T-cell (primary cell): Measurements from ENCODE around the gene TMEFF1. TPM values are rescaled to one million over a fixed set of nuclear protein-coding genes. Genes with fewer than 3 reads are reported as not detected.
"Not testable (repeated sequence)": the region's sequence is repeated elsewhere in the genome, so short reads cannot be mapped to it uniquely, and the experiment has no call there.

Experiments
- ATAC-seq, 4 experiments: fragments of 200-7000 bp in 3 of 4; fragments of 150-1000 bp in 1 of 4; cut with Tn5 transposase; replicated peaks in 1 of 4; 1 replicate in 3 of 4; 2 replicates in 1 of 4; pipeline ENCODE4 v1.10.0; 2021; ENCODE audit warnings: moderate library complexity in 3 of 4, mild to moderate bottlenecking in 2 of 4, moderate number of reproducible peaks in 1 of 4
- CTCF ChIA-PET, 2 donors: fragments of 300-600 bp; sonication (Branson Sonifier 250); formaldehyde crosslinking; loops; one replicate each; lab custom pipeline; 2022; ENCODE audit warnings: antibody characterized with exemption in 2 of 2; lab: Charles Lee
- POLR2A ChIA-PET, 2 donors: fragments of 300-600 bp; sonication (Branson Sonifier 250); formaldehyde crosslinking; loops; one replicate each; lab custom pipeline; 2022; ENCODE audit warnings: antibody characterized with exemption in 2 of 2; lab: Charles Lee
- DNase-seq, 35 experiments: peaks; one replicate each; pipeline versions ENCODE4 v3.0.0 to v3.0.0-alpha.2; 2013 to 2023
- H3K27ac ChIP-seq: one replicate; pipeline ENCODE4 v1.5.1; 2013; ENCODE audit warnings: low read length
- H3K27me3 ChIP-seq, 2 experiments: replicated peaks in 1 of 2; 1 replicate in 1 of 2; 2 replicates in 1 of 2; pipeline versions ENCODE4 v1.6.1 to v1.7.0; 2013; ENCODE audit warnings: low read length in 1 of 2, mixed read lengths in 1 of 2; ENCODE audit not compliant: control insufficient read depth in 2 of 2, insufficient read depth in 2 of 2; ENCODE audit errors: extremely low read depth in 1 of 2
- H3K36me3 ChIP-seq, 2 donors: 1 replicate in 1 of 2; 2 replicates in 1 of 2; pipeline versions ENCODE4 v1.6.1 to v1.7.0; 2013; ENCODE audit warnings: low read length in 1 of 2; ENCODE audit not compliant: control insufficient read depth in 2 of 2, insufficient read depth in 1 of 2; ENCODE audit errors: extremely low read depth in 1 of 2
- H3K4me1 ChIP-seq, 2 experiments: 1 replicate in 1 of 2; 2 replicates in 1 of 2; pipeline versions ENCODE4 v1.6.1 to v1.7.0; 2013; ENCODE audit warnings: low read length in 2 of 2, mixed read lengths in 1 of 2; ENCODE audit not compliant: insufficient read depth in 2 of 2, control insufficient read depth in 1 of 2; ENCODE audit errors: extremely low read depth in 1 of 2
- H3K4me3 ChIP-seq, 2 donors: 1 replicate in 1 of 2; 2 replicates in 1 of 2; pipeline versions ENCODE4 v1.5.1 to v1.7.0; 2013; ENCODE audit warnings: mild to moderate bottlenecking in 2 of 2, low read length in 1 of 2, moderate library complexity in 1 of 2; ENCODE audit not compliant: control insufficient read depth in 1 of 2; ENCODE audit errors: extremely low read depth in 1 of 2
- H3K9me3 ChIP-seq: 2 replicates; pipeline ENCODE4 v1.7.0; 2013
- H3K27ac Mint-ChIP-seq, 2 donors: one replicate each; pipeline ENCODE4 v1.8.0; 2020 to 2021; ENCODE audit warnings: mild to moderate bottlenecking in 2 of 2, mixed read lengths in 2 of 2
- H3K27me3 Mint-ChIP-seq, 2 donors: one replicate each; pipeline ENCODE4 v1.8.0; 2021 to 2022; ENCODE audit warnings: mixed read lengths in 2 of 2
- H3K36me3 Mint-ChIP-seq: one replicate; pipeline ENCODE4 v1.8.0; 2021; ENCODE audit warnings: mixed read lengths
- H3K4me1 Mint-ChIP-seq, 3 donors: one replicate each; pipeline ENCODE4 v1.8.0; 2020 to 2022; ENCODE audit warnings: mixed read lengths in 3 of 3, mild to moderate bottlenecking in 1 of 3
- H3K4me3 Mint-ChIP-seq, 3 donors: one replicate each; pipeline ENCODE4 v1.8.0; 2020 to 2022; ENCODE audit warnings: mild to moderate bottlenecking in 3 of 3, mixed read lengths in 3 of 3, moderate library complexity in 3 of 3
- H3K9me3 Mint-ChIP-seq, 3 donors: one replicate each; pipeline ENCODE4 v1.8.0; 2020 to 2022; ENCODE audit warnings: mixed read lengths in 3 of 3
- WGBS: methylation state at CpG from one replicate; pipeline ENCODE4 v1.1.5; 2013; ENCODE audit warnings: missing lambda C conversion rate; ENCODE audit not compliant: insufficient coverage; 5-methylcytosine and 5-hydroxymethylcytosine counted together
- total RNA-seq, 35 experiments: library from RNA in 6 of 35; stranded (reverse) in 6 of 35; fragments of 120-200 nt in 1 of 35; gene quantifications; one replicate each; pipeline versions ENCODE4 v1.2.1 to v1.2.4 and lab custom pipeline; 2013 to 2026

TMEFF1 gene
- total RNA-seq, 5 donors from 2014 or later (not counting 1 experiment from before 2014, with no cell fraction given), result 0.22 to 0.26 TPM; not detected in 3

GRCh38 chr9:100527180-100527794 is 54.3 kb downstream of the TMEFF1 start:
- H3K4me3 ChIP-seq, H3K4me3 Mint-ChIP-seq, H3K27ac ChIP-seq, POLR2A ChIA-PET, H3K9me3 Mint-ChIP-seq, H3K27me3 ChIP-seq, H3K27me3 Mint-ChIP-seq, H3K36me3 Mint-ChIP-seq, H3K36me3 ChIP-seq, ATAC-seq, H3K4me1 ChIP-seq, H3K9me3 ChIP-seq, H3K27ac Mint-ChIP-seq, H3K4me1 Mint-ChIP-seq, DNase-seq: not testable (repeated sequence)
- CTCF ChIA-PET, result interaction anchor here in 1 of 2 donors (0.6 kb wide), 1 partner anchor 10 kb away, joined by 4 read pairs; no protein-coding TSS in a partner anchor
- WGBS, result 89% methylated on average over 12 of the region's 30 CpGs

DNA sequence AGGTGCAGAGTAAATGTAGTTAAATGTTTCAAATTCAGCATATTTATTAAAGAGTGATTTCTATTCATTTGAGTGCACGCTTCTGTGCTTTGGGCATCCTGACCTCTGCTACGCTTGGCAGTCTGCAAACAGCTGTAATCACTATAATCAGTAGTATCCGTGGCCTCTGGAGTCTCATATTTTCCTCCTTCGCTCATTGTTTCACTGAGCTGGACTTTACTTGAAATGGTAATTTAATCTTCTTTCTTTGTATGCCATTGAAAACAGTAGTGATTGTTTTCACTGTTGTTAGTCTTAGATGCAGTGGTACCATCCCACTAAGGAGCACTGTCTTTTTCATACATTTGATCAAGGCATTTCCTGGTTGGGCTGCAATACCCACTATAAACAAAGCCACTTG is 61.5 kb downstream of the TMEFF1 start:
- H3K27me3 ChIP-seq, result no peaks in the 10 kb centered on the region
- no peaks in the 10 kb centered on the region for H3K36me3 ChIP-seq
- WGBS, result 89% methylated on average over 3 of the region's 4 CpGs
- Mint-ChIP-seq H3K36me3 (no peaks in the 10 kb centered on the region), H3K4me1 (no peaks in the 10 kb centered on the region), H3K9me3 (no peaks in the 10 kb centered on the region), H3K4me3 (no peak overlapping the region), H3K27ac (no peak overlapping the region), H3K27me3 (no peaks in the 10 kb centered on the region)
- H3K4me3 ChIP-seq, result no peak overlapping the region
- ATAC-seq, result no peak
- DNase-seq, result no peak
- no peaks in the 10 kb centered on the region for H3K9me3 ChIP-seq
- no peak overlapping the region for H3K27ac ChIP-seq
- ChIA-PET POLR2A (no interaction called here), CTCF (no interaction called here)
- H3K4me1 ChIP-seq, result no peaks in the 10 kb centered on the region

GRCh38 chr9:100540327-100540726 is 67.4 kb downstream of the TMEFF1 start:
- Histone ChIP-seq H3K36me3 (no peaks in the 10 kb centered on the region), H3K9me3 (no peaks in the 10 kb centered on the region), H3K27ac (no peak overlapping the region), H3K4me3 (no peak overlapping the region), H3K27me3 (no peaks in the 10 kb centered on the region), H3K4me1 (no peaks in the 10 kb centered on the region)
- H3K27me3 Mint-ChIP-seq, result no peaks in the 10 kb centered on the region
- H3K27ac Mint-ChIP-seq, result no peak overlapping the region
- ChIA-PET POLR2A (no interaction called here), CTCF (interaction anchor here in 1 of 2 donors (0.6 kb wide), 1 partner anchor 14 kb away, joined by 3 read pairs; no protein-coding TSS in a partner anchor)
- no peak overlapping the region for H3K4me3 Mint-ChIP-seq
- H3K4me1 Mint-ChIP-seq, result no peaks in the 10 kb centered on the region
- 91% methylated on average over 5 of the region's 12 CpGs for WGBS
- no peak for ATAC-seq
- H3K9me3 Mint-ChIP-seq, result no peaks in the 10 kb centered on the region
- peaks cover 8% of the 10 kb centered on the region for H3K36me3 Mint-ChIP-seq
- no peak for DNase-seq

DNA sequence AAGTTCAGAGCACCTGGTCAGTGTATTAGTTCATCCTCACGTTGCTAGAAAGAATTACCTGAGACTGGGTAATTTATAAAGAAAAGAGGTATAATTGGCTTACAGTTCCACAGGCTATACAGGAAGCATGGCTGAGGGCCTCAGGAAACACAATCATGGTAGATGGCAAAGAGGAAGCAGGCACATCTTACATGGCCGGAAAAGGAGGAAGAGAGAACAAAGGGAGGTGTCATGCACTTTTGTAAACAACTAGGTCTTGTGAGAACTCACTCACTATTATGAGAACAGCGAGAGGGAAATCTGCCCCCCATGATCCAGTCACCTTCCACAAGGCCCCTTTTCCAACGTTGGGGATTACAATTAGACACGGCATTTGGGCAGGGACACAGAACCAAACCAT is 76.1 kb downstream of the TMEFF1 start:
- Histone ChIP-seq H3K27me3 (no peaks in the 10 kb centered on the region), H3K4me3 (no peak overlapping the region), H3K36me3 (no peaks in the 10 kb centered on the region), H3K27ac (no peak overlapping the region), H3K4me1 (no peaks in the 10 kb centered on the region), H3K9me3 (no peaks in the 10 kb centered on the region)
- Mint-ChIP-seq H3K4me3 (no peak overlapping the region), H3K27ac (no peak overlapping the region), H3K27me3 (no peaks in the 10 kb centered on the region), H3K9me3 (peaks cover 3 to 6% (median 6%) of the 10 kb centered on the region in 3 donors), H3K4me1 (no peaks in the 10 kb centered on the region), H3K36me3 (peaks cover 18% of the 10 kb centered on the region)
- ATAC-seq (no peak), DNase-seq (no peak)
- no CpG with 5 or more reads among the region's 5 CpGs for WGBS
- CTCF ChIA-PET, result no interaction called here
- POLR2A ChIA-PET, result no interaction called here

DNA sequence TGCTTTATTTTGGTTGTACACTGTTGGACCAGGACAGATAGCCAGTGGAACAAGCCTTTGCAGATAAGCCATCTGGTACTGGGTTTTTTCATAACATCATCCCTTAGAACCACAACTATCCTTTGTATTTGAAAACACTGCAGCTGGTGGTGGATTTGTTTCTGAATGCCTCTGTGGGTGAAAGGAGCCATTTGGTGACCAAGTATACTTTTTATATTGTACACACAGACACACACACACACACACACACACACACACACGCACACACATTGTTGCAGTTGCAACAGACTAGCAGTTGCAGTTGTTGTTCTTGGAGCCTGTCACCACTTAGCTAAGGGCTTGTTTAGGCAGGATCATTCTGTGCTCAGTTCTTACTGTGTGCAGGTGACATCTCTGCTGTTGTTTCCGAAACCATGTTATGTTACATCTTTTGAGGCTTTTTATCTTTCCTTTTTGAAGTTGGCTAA is 82.0 kb downstream of the TMEFF1 start:
- H3K27ac Mint-ChIP-seq, result no peak overlapping the region
- H3K4me1 Mint-ChIP-seq, result no peaks in the 10 kb centered on the region
- DNase-seq (no peak), ATAC-seq (no peak)
- Histone ChIP-seq H3K27me3 (no peaks in the 10 kb centered on the region), H3K27ac (no peak overlapping the region), H3K36me3 (no peaks in the 10 kb centered on the region), H3K9me3 (no peaks in the 10 kb centered on the region), H3K4me3 (no peak overlapping the region), H3K4me1 (no peaks in the 10 kb centered on the region)
- POLR2A ChIA-PET, result no interaction called here
- no peaks in the 10 kb centered on the region for H3K27me3 Mint-ChIP-seq
- no peak overlapping the region for H3K4me3 Mint-ChIP-seq
- peaks cover 5% of the 10 kb centered on the region for H3K36me3 Mint-ChIP-seq
- WGBS, result 0% methylated on average over 1 of the region's 2 CpGs
- H3K9me3 Mint-ChIP-seq, result no peaks in the 10 kb centered on the region
- CTCF ChIA-PET, result interaction anchor here in 1 of 2 donors (0.6 kb wide), 1 partner anchor 15 kb away, joined by 3 read pairs; no protein-coding TSS in a partner anchor

DNA sequence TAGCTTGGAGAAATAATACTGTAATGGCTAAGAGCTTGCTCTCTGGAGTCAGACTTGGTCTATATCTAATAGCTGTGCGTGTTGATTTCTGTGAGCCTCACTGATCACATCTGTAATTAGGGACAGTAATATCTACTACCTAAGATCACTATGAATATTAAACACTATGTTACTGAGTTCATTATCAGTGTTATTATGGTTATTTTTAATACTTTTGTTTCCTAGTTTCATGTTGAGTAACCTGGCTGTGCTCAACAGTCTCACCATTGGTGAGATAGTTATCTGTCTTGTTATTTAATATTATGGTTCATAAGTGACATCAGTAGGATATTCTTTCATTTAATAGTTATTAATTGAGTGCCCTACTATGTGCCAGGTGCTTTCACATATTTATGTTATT is 82.5 kb downstream of the TMEFF1 start:
- Mint-ChIP-seq H3K9me3 (no peaks in the 10 kb centered on the region), H3K27ac (no peak overlapping the region), H3K4me1 (no peaks in the 10 kb centered on the region), H3K27me3 (no peaks in the 10 kb centered on the region), H3K36me3 (peaks cover 3% of the 10 kb centered on the region), H3K4me3 (no peak overlapping the region)
- no peak for DNase-seq
- ChIA-PET POLR2A (interaction anchor here in 1 of 2 donors (0.6 kb wide), 1 partner anchor 149 kb away, joined by 3 read pairs; no protein-coding TSS in a partner anchor), CTCF (no interaction called here)
- no peaks in the 10 kb centered on the region for H3K36me3 ChIP-seq
- H3K4me1 ChIP-seq, result no peaks in the 10 kb centered on the region
- no peaks in the 10 kb centered on the region for H3K27me3 ChIP-seq
- no peak overlapping the region for H3K27ac ChIP-seq
- ATAC-seq, result no peak
- no peaks in the 10 kb centered on the region for H3K9me3 ChIP-seq
- H3K4me3 ChIP-seq, result no peak overlapping the region
- no CpG with 5 or more reads among the region's 1 CpG for WGBS
